Tibial artery (tissue), 4 donors: ENCODE data around the gene FES.

ENCODE experiments used
- DNase-seq, 2 donors: peaks; one replicate each; pipeline ENCODE4 v3.0.0-alpha.2; 2019
- H3K27ac ChIP-seq, 2 donors: fragments of 200-600 bp; sonication (generic) in 1 of 2; 1 replicate in 1 of 2; 2 replicates in 1 of 2; pipeline ENCODE4 v1.5.1; 2018 to 2019; ENCODE audit warnings: mild to moderate bottlenecking in 1 of 2
- H3K27me3 ChIP-seq, 2 donors: fragments of 200-600 bp; sonication (generic) in 1 of 2; one replicate each; pipeline versions ENCODE4 v1.5.1 to v1.6.0; 2016 to 2019
- H3K36me3 ChIP-seq, 3 donors: fragments of 200-600 bp; sonication (generic) in 2 of 3; one replicate each; pipeline ENCODE4 v1.5.1; 2016 to 2019; ENCODE audit warnings: mild to moderate bottlenecking in 2 of 3
- H3K4me1 ChIP-seq, 4 donors: fragments of 200-600 bp; sonication (generic) in 2 of 4; 1 replicate in 3 of 4; 2 replicates in 1 of 4; pipeline ENCODE4 v1.5.1; 2016 to 2019
- H3K4me3 ChIP-seq, 2 donors: fragments of 200-600 bp; sonication (generic) in 1 of 2; 1 replicate in 1 of 2; 2 replicates in 1 of 2; pipeline ENCODE4 v1.5.1; 2018 to 2019; ENCODE audit warnings: mild to moderate bottlenecking in 2 of 2
- H3K9me3 ChIP-seq, 3 donors: fragments of 200-600 bp; sonication (generic) in 1 of 3; one replicate each; pipeline ENCODE4 v1.5.1; 2016 to 2019
- intact Hi-C: fragments of 100-400 bp; cut with DNase I; formaldehyde crosslinking; loops from one replicate; pipeline ENCODE4 v1.15.0; 2023; ENCODE audit warnings: low total_unique reads
- TF ChIP-seq, protein P1 (sequence below), 2 experiments: fragments of 200-600 bp in 1 of 2; fragments of 450-650 bp in 1 of 2; IDR thresholded peaks; one replicate each; pipeline ENCODE4 v1.5.1; 2017 to 2019; ENCODE audit warnings: antibody characterized with exemption in 2 of 2, mild to moderate bottlenecking in 1 of 2, moderate library complexity in 1 of 2

FES gene

DNA sequence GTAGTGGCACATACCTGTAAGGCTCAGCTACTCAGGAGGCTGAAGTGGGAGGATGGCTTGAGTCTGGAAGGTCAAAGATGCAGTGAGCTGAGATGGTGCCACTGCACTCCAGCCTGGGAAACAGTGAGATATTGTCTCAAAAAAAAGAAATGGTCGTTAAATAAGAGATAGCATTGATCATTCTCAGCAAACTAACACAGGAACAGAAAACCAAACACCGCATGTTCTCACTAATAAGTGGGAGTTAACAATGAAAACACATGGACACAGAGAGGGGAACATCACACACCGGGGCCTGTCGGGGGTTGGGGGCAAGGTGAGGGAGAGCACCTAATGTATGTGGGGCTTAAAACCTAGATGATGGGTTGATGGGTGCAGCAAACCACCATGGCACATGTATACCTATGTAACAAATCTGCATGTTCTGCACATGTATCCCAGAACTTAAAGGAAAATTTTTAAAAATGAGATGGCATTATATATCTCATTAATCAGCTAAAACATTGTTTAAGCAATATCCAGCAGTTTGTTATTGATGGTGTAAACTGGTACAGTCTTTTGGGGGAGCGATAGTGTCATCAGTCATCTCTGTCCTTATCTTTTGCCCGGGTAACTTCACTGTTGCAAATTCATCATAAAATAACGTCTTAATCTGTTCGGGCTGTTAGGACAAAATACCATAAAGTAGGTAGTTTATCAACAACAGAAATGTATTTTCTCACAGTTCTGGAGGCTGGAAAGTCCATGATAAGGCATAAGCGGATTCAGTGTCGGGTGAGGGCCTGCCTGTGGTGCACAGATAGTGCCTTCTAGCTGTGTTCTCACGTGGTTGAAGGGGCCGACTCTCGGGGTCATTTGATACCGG, 17.1 kb downstream of the FES start:
- Histone ChIP-seq H3K36me3 (peaks cover 15 to 19% (median 15%) of the 10 kb centered on the region in 3 donors), H3K27me3 (no peaks in the 10 kb centered on the region), H3K4me3 (peak overlapping the region in 1 of 2 donors; percentile 90), H3K9me3 (no peaks in the 10 kb centered on the region), H3K27ac (peak overlapping the region; percentile 80 to 94), H3K4me1 (peaks cover 0 to 19% (median 12%) of the 10 kb centered on the region in 4 donors)
- DNase-seq: no peak
- intact Hi-C loops: loop anchor here (2.0 kb wide), 1 partner anchor 29 kb away; no protein-coding TSS in a partner anchor
- TF ChIP-seq, protein P1, sequence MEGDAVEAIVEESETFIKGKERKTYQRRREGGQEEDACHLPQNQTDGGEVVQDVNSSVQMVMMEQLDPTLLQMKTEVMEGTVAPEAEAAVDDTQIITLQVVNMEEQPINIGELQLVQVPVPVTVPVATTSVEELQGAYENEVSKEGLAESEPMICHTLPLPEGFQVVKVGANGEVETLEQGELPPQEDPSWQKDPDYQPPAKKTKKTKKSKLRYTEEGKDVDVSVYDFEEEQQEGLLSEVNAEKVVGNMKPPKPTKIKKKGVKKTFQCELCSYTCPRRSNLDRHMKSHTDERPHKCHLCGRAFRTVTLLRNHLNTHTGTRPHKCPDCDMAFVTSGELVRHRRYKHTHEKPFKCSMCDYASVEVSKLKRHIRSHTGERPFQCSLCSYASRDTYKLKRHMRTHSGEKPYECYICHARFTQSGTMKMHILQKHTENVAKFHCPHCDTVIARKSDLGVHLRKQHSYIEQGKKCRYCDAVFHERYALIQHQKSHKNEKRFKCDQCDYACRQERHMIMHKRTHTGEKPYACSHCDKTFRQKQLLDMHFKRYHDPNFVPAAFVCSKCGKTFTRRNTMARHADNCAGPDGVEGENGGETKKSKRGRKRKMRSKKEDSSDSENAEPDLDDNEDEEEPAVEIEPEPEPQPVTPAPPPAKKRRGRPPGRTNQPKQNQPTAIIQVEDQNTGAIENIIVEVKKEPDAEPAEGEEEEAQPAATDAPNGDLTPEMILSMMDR (IDR thresholded peaks at IDR 0.05): no peak

DNA sequence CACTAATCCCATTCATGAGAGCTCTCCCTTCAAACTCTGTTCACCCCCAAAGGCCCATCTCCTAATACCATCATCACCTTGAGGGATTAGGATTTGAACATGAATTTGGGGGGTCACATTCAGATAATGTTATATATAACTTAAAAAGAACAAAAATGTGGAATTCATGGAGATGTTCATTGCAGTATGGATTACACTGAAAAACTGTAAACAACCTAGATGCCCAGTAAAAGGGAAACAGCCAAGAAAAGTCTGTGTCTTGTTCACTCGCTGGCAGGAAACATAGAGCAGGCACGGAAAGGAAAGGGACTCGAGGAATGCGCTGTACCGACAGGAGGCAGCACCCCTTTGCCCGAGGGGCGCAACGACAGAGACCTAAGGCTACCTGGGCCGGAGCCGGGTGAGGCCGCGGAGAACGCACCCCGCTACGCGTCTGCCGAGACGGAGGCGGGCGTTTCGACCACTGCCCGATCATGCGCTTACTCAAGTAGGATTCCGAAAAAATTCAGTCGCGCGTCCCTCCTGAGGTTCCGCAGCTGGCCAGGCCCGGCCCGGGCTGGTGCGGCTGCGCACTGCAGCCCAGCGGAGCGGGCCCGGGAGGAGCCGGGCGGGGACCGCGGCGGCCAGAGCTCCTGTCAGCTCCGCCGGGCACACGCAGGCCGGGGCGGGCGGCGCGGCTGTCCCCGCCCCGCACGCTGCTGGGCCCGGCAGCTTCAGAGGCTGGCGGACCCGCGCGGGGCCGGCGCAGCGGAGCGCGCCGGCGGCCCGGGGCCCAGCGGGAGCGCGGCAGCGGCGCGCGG, 17.9 kb downstream of the FES start:
- TF ChIP-seq, protein P1 (IDR thresholded peaks at IDR 0.05): peak; percentile 64 to 79
- H3K36me3 ChIP-seq: peaks cover 23 to 28% (median 23%) of the 10 kb centered on the region in 3 donors
- peak; percentile 63 to 87 for DNase-seq
- H3K9me3 ChIP-seq: no peaks in the 10 kb centered on the region
- H3K4me1 ChIP-seq: peaks cover 0 to 22% (median 12%) of the 10 kb centered on the region in 4 donors
- intact Hi-C loops: loop anchor here (2.0 kb wide), 1 partner anchor 29 kb away; no protein-coding TSS in a partner anchor
- H3K27ac ChIP-seq: peak overlapping the region; percentile 91 to 94
- peak overlapping the region; percentile 65 to 90 for H3K4me3 ChIP-seq
- no peaks in the 10 kb centered on the region for H3K27me3 ChIP-seq

DNA sequence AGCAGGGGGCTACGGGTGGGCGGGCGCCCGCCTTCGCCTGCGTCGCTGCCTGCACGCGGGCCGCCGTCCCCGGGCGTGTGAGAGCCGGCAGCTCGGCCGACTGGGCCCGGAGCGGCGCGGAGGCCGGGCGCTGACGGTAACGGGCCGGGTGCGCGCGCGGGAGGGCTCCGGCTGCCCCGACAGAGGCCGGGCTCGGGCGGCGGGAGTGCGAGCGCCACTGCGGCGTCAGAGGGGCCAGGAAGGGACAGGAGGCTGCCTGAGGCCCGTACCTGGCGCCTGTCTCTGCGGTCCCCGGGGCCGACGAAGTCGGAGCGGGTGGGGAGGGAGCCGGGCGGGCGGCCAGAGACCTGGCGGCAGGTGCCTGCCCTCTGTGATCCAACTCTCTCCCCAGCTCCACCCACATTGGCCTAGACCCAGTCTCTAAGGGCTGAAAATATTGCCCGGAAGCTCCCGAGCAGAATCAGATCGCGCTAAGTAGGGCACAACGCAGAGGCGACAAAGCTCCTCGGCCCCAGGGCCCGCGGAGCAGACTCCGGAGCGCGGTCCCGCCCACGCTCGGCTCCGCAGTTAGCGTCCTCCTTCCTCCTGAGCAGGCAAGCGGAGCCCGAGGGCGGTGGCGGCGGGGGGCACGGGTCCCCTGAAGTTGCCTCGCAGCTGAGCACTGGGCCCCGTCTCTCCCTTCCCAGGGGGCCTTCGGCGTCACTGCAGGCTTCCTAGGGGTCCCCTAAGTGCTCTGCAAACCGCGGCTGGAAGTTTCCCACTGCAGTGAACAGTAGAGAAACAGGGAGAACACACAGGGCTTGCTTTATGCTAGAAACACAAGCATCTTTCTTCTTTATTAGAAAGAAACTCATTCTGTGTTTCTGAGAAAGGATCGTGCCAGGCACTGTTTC, 18.8 kb downstream of the FES start, which contains the start of gene MAN2A2:
MAN2A2 (plus strand) TSS at position 463 of the 893 bp plus-strand sequence. CDS start 906 bp downstream, outside the sequence.
- TF ChIP-seq, protein P1 (IDR thresholded peaks at IDR 0.05): no peak
- Histone ChIP-seq H3K4me1 (peaks cover 0 to 22% (median 12%) of the 10 kb centered on the region in 4 donors), H3K27ac (peak within 1 kb of the TSS; percentile 91 to 94), H3K4me3 (peak within 1 kb of the TSS; percentile 65 to 90), H3K9me3 (no peaks in the 10 kb centered on the region), H3K36me3 (peaks cover 32 to 36% (median 32%) of the 10 kb centered on the region in 3 donors), H3K27me3 (no peaks in the 10 kb centered on the region)
- intact Hi-C loops: loop anchor here (2.0 kb wide), 1 partner anchor 28 kb away; no protein-coding TSS in a partner anchor
- DNase-seq: peak in 1 of 2 donors; percentile 76

DNA sequence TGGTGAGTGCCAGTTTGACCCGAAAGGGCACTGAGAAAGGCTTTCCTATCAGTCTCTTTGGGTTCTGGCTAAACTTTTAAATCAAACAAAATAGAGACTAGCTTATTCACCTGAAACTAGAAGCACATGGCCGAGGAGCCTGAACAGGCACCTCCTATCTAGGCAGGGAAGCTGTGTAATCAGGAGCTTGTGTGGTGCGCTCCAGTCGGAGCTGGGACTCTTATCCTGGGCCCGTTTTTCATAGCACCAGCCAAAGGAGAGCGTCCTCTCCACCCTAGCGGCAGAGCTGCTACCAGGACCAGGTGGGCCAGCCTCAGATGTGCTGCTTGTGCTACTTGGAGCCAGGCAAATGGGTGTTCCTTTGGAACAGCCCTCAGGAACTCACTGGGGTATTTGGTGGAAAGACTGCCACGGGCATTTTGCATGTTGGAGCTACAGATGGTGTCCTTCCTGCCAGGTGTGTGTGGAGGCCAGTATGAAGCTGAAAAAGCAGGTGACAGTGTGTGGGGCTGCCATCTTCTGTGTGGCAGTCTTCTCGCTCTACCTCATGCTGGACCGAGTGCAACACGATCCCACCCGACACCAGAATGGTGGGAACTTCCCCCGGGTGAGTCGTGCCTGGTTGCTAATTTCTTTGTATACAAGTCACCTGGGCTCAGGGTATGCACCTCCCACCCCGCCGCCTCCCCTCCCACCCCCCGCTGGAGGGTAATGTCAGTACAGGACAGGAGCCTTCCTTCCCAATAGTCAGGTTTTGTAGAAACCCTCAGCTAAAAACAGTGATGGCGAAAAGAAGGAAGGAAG, 19.6 kb downstream of the FES start:
- intact Hi-C loops: loop anchor here (2.0 kb wide), 1 partner anchor 27 kb away; no protein-coding TSS in a partner anchor
- TF ChIP-seq, protein P1 (IDR thresholded peaks at IDR 0.05): no peak
- DNase-seq: no peak

More for the DNA sequence above, 19.6 kb downstream of the FES start:
- H3K36me3 ChIP-seq: peaks cover 37 to 41% (median 37%) of the 10 kb centered on the region in 3 donors
- no peaks in the 10 kb centered on the region for H3K27me3 ChIP-seq
- peak overlapping the region; percentile 91 to 94 for H3K27ac ChIP-seq
- peak overlapping the region; percentile 65 to 90 for H3K4me3 ChIP-seq
- no peaks in the 10 kb centered on the region for H3K9me3 ChIP-seq
- peaks cover 0 to 22% (median 12%) of the 10 kb centered on the region in 4 donors for H3K4me1 ChIP-seq
